ENCODE results near the gene SLC25A34.
A peak's percentile ranks its signal among the peaks of the same experiment; 100 is the strongest.

Gene SLC25A34

GRCh38 chr1:15734901-15735300, 1.2 kb upstream of the SLC25A34 start:
- DNase-seq, result no peak

GRCh38 chr1:15735304-15736037, 587 bp upstream of the SLC25A34 start:
- DNase-seq, result no peak

- no peak for DNase-seq
Measured at GRCh38 chr1:15736892-15737261, 819 bp downstream of the SLC25A34 start.

GRCh38 chr1:15737324-15738319, 1.6 kb downstream of the SLC25A34 start:
- no peak for DNase-seq

GRCh38 chr1:15738416-15739113, 2.5 kb downstream of the SLC25A34 start:
- DNase-seq, result no peak

GRCh38 chr1:15739259-15739658, 3.2 kb downstream of the SLC25A34 start:
- DNase-seq, result no peak

- DNase-seq, result no peak
Measured at GRCh38 chr1:15739745-15740144, 3.7 kb downstream of the SLC25A34 start.

- peak; percentile 19 to 74 (median 54) for DNase-seq
Measured at GRCh38 chr1:15740924-15741850, 5.1 kb downstream of the SLC25A34 start.

- no peak for DNase-seq
Measured at GRCh38 chr1:15742339-15742801, 6.3 kb downstream of the SLC25A34 start, which contains the start of gene TMEM82. TMEM82 (plus strand) TSS chr1:15742499; CDS start chr1:15742560, 61 bp downstream.

- no peak for DNase-seq
Measured at GRCh38 chr1:15744122-15744679, 8.1 kb downstream of the SLC25A34 start.

GRCh38 chr1:15747378-15747777, 11.3 kb downstream of the SLC25A34 start:
- no peak for DNase-seq

- DNase-seq, result no peak
Measured at GRCh38 chr1:15748264-15748663, 12.2 kb downstream of the SLC25A34 start.

GRCh38 chr1:15748690-15749398, 12.8 kb downstream of the SLC25A34 start:
- DNase-seq, result no peak

- no peak for DNase-seq
Measured at GRCh38 chr1:15749399-15750291, 13.6 kb downstream of the SLC25A34 start.

GRCh38 chr1:15750924-15751323, 14.9 kb downstream of the SLC25A34 start:
- DNase-seq, result no peak

GRCh38 chr1:15751717-15752116, 15.7 kb downstream of the SLC25A34 start:
- no peak for DNase-seq

GRCh38 chr1:15753776-15754175, 17.7 kb downstream of the SLC25A34 start:
- no peak for DNase-seq

GRCh38 chr1:15755021-15755645, 19.1 kb downstream of the SLC25A34 start:
- DNase-seq, result no peak

- no peak for DNase-seq
Measured at GRCh38 chr1:15755646-15756040, 19.6 kb downstream of the SLC25A34 start.
